MM.1S (cell line): ENCODE results near the gene SH3GL3.

Experiments used
- DNase-seq: peaks from one replicate; pipeline ENCODE4 v3.0.0-alpha.2; 2015
- H2AFZ ChIP-seq: fragments of 300-600 bp; sonication (generic); 2 replicates; pipeline ENCODE4 v1.6.0; 2016; ENCODE audit warnings: antibody characterized with exemption, low read length
- H3F3A ChIP-seq: fragments of 300-600 bp; sonication (generic); 2 replicates; pipeline ENCODE4 v1.6.1; 2016; ENCODE audit warnings: mild to moderate bottlenecking, antibody characterized with exemption, low read length, moderate library complexity, mixed read lengths; ENCODE audit not compliant: insufficient read depth
- H3K27ac ChIP-seq: fragments of 300-600 bp; sonication (generic); 2 replicates; pipeline ENCODE4 v1.5.1; 2016; ENCODE audit warnings: mild to moderate bottlenecking, low read length
- H3K27me3 ChIP-seq: fragments of 300-600 bp; sonication (generic); replicated peaks from 2 replicates; pipeline ENCODE4 v1.6.0; 2016; ENCODE audit warnings: low read length; ENCODE audit not compliant: insufficient read depth
- H3K36me3 ChIP-seq: fragments of 300-600 bp; sonication (generic); replicated peaks from 2 replicates; pipeline ENCODE4 v1.6.1; 2016; ENCODE audit warnings: mild to moderate bottlenecking, low read length, mixed read lengths; ENCODE audit not compliant: insufficient read depth
- H3K4me1 ChIP-seq: fragments of 300-600 bp; sonication (generic); 2 replicates; pipeline ENCODE4 v1.6.1; 2016; ENCODE audit warnings: low read length, mixed read lengths
- H3K4me2 ChIP-seq: fragments of 300-600 bp; sonication (generic); 2 replicates; pipeline ENCODE4 v1.6.0; 2016; ENCODE audit warnings: low read depth, low read length
- H3K4me3 ChIP-seq: fragments of 300-600 bp; sonication (generic); 2 replicates; pipeline ENCODE4 v1.5.1; 2016; ENCODE audit warnings: low read length, mixed read lengths
- H3K79me2 ChIP-seq: fragments of 300-600 bp; sonication (generic); 2 replicates; pipeline ENCODE4 v1.6.1; 2016; ENCODE audit warnings: mixed run types, low read length, mixed read lengths
- H3K9ac ChIP-seq: fragments of 300-600 bp; sonication (generic); 2 replicates; pipeline ENCODE4 v1.6.1; 2016; ENCODE audit warnings: low read length, mixed read lengths
- H3K9me2 ChIP-seq: fragments of 300-600 bp; sonication (generic); replicated peaks from 2 replicates; pipeline ENCODE4 v1.6.1; 2016; ENCODE audit warnings: mild to moderate bottlenecking, low read length, mixed read lengths; ENCODE audit not compliant: insufficient read depth
- H3K9me3 ChIP-seq: fragments of 300-600 bp; sonication (generic); replicated peaks from 2 replicates; pipeline ENCODE4 v1.6.1; 2016; ENCODE audit warnings: mild to moderate bottlenecking, low read length, mixed read lengths; ENCODE audit not compliant: insufficient read depth
- H4K20me1 ChIP-seq: fragments of 300-600 bp; sonication (generic); 2 replicates; pipeline ENCODE4 v1.6.1; 2016; ENCODE audit warnings: mild to moderate bottlenecking, low read length, moderate library complexity, mixed read lengths; ENCODE audit not compliant: insufficient read depth
- EZH2 ChIP-seq: fragments of 300-600 bp; sonication (generic); optimal IDR thresholded peaks from 2 replicates; pipeline ENCODE3; 2017; ENCODE audit warnings: low read depth, mild to moderate bottlenecking, antibody characterized with exemption, low read length, mixed read lengths
- EZH2phosphoT487 ChIP-seq: fragments of 300-600 bp; sonication (generic); IDR thresholded peaks from 2 replicates; pipeline ENCODE4 v1.6.1; 2018; ENCODE audit warnings: antibody characterized with exemption, low read length
- TF ChIP-seq, protein P1 (sequence below): fragments of 300-600 bp; sonication (generic); IDR thresholded peaks from 2 replicates; pipeline ENCODE4 v1.5.1; 2016; ENCODE audit warnings: antibody characterized with exemption, low read length, mixed read lengths

The SH3GL3 gene

DNA sequence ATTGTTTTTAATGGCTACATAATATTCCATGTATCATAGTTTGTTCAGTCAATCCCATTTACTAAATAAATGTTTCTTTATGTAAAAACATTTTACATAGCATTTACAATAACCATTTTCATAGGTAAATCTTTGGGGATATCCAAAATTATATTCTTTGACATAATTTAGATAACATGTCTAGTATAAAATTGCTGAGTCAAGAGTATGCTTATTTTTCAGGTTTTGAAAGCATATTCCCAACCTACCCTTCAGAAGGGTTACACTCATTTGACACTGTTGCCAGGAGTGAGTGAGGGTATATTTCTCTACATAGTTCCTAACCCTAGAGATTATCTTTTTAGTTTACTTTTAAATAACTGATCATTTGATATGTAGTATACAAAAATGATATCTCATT lies 122.2 kb downstream of the SH3GL3 start:
- TF ChIP-seq, protein P1, sequence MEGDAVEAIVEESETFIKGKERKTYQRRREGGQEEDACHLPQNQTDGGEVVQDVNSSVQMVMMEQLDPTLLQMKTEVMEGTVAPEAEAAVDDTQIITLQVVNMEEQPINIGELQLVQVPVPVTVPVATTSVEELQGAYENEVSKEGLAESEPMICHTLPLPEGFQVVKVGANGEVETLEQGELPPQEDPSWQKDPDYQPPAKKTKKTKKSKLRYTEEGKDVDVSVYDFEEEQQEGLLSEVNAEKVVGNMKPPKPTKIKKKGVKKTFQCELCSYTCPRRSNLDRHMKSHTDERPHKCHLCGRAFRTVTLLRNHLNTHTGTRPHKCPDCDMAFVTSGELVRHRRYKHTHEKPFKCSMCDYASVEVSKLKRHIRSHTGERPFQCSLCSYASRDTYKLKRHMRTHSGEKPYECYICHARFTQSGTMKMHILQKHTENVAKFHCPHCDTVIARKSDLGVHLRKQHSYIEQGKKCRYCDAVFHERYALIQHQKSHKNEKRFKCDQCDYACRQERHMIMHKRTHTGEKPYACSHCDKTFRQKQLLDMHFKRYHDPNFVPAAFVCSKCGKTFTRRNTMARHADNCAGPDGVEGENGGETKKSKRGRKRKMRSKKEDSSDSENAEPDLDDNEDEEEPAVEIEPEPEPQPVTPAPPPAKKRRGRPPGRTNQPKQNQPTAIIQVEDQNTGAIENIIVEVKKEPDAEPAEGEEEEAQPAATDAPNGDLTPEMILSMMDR: no peak
- Histone ChIP-seq H3K79me2 (no peaks in the 10 kb centered on the region), H3K27me3 (no peaks in the 10 kb centered on the region), H3K4me3 (no peak overlapping the region), H4K20me1 (no peaks in the 10 kb centered on the region), H3K36me3 (no peaks in the 10 kb centered on the region), H3K27ac (no peak overlapping the region), H3K9ac (no peak overlapping the region), H3K4me1 (no peaks in the 10 kb centered on the region), H2AFZ (no peak overlapping the region), H3K9me3 (no peaks in the 10 kb centered on the region), H3F3A (no peaks in the 10 kb centered on the region), H3K9me2 (no peaks in the 10 kb centered on the region), H3K4me2 (no peak overlapping the region)
- no peak for DNase-seq

- DNase-seq: no peak
- Histone ChIP-seq H3K4me3 (no peak overlapping the region), H3K27me3 (no peaks in the 10 kb centered on the region), H3F3A (no peaks in the 10 kb centered on the region), H3K9me3 (no peaks in the 10 kb centered on the region), H3K4me2 (no peak overlapping the region), H3K79me2 (no peaks in the 10 kb centered on the region), H3K9me2 (no peaks in the 10 kb centered on the region), H4K20me1 (no peaks in the 10 kb centered on the region), H3K36me3 (no peaks in the 10 kb centered on the region), H3K4me1 (no peaks in the 10 kb centered on the region), H3K9ac (no peak overlapping the region), H3K27ac (no peak overlapping the region), H2AFZ (no peak overlapping the region)
- TF ChIP-seq EZH2phosphoT487 (no peak), EZH2 (no peak)
- TF ChIP-seq, protein P1: no peak
Observed at GRCh38 chr15:83570756-83571155, 123.6 kb downstream of the SH3GL3 start.

GRCh38 chr15:83571820-83572707 lies 124.9 kb downstream of the SH3GL3 start:
- H3K27ac ChIP-seq: no peak overlapping the region
- no peaks in the 10 kb centered on the region for H3F3A ChIP-seq
- no peaks in the 10 kb centered on the region for H4K20me1 ChIP-seq
- H2AFZ ChIP-seq: no peak overlapping the region
- DNase-seq: peak; percentile 26
- no peak for TF ChIP-seq EZH2
- TF ChIP-seq, protein P1: peak; percentile 61
- H3K9me3 ChIP-seq: no peaks in the 10 kb centered on the region
- no peak overlapping the region for H3K4me3 ChIP-seq
- no peak overlapping the region for H3K4me2 ChIP-seq
- H3K79me2 ChIP-seq: no peaks in the 10 kb centered on the region
- H3K4me1 ChIP-seq: no peaks in the 10 kb centered on the region
- H3K9me2 ChIP-seq: no peaks in the 10 kb centered on the region
- H3K36me3 ChIP-seq: no peaks in the 10 kb centered on the region
- H3K27me3 ChIP-seq: no peaks in the 10 kb centered on the region
- H3K9ac ChIP-seq: no peak overlapping the region
